Pancreas (tissue), 10 donors: ENCODE data around the gene TRAPPC6A. TPM values are rescaled to one million over a fixed set of nuclear protein-coding genes. Genes with fewer than 3 reads are reported as not detected.

Experiments
- ATAC-seq, 4 donors: fragments of 200-7000 bp; cut with Tn5 transposase; one replicate each; pipeline versions ENCODE4 v1.8.0 to v1.9.1; 2020; ENCODE audit warnings: mild to moderate bottlenecking in 4 of 4, moderate library complexity in 4 of 4
- DNase-seq, 6 donors: peaks; one replicate each; pipeline ENCODE4 v3.0.0-alpha.2; 2020
- FAIRE-seq: peaks from 2 replicates; lab custom pipeline; 2012; peaks lifted over from hg19 to GRCh38; lab: Jason Lieb, UNC
- H3K27ac ChIP-seq, 4 donors: fragments of 200-600 bp; sonication (generic); 1 replicate in 3 of 4; 2 replicates in 1 of 4; pipeline versions ENCODE4 v1.5.0 to v1.8.0; 2020
- H3K27me3 ChIP-seq, 4 donors: fragments of 200-600 bp; one replicate each; pipeline ENCODE4 v1.8.0; 2021
- H3K36me3 ChIP-seq, 3 donors: fragments of 200-600 bp; sonication (generic) in 1 of 3; one replicate each; pipeline versions ENCODE4 v1.5.0 to v1.8.0; 2020 to 2021
- H3K4me1 ChIP-seq, 3 donors: fragments of 200-600 bp; one replicate each; pipeline ENCODE4 v1.8.0; 2021
- H3K4me3 ChIP-seq, 4 donors: fragments of 200-600 bp; sonication (generic) in 2 of 4; one replicate each; pipeline versions ENCODE4 v1.5.0 to v1.8.0; 2020 to 2021
- H3K9me3 ChIP-seq, 4 donors: fragments of 200-600 bp; one replicate each; pipeline ENCODE4 v1.8.0; 2021
- WGBS, 2 donors: extraction: QIAGEN DNeasy Blood & Tissue Kit; methylation state at CpG; one replicate each; pipeline ENCODE4 v1.1.7; 2013; 5-methylcytosine and 5-hydroxymethylcytosine counted together
- intact Hi-C, 3 donors: fragments of 100-400 bp; cut with DNase I; formaldehyde crosslinking; loops; one replicate each; pipeline versions ENCODE4 v1.11.1 to v1.14.2; 2022
- polyA plus RNA-seq, 2 donors: library from polyadenylated mRNA; stranded (reverse); fragments of 200-250 nt; gene quantifications; one replicate each; pipeline ENCODE4 v1.2.3, GENCODE V29; 2013
- total RNA-seq, 6 donors: library from RNA; stranded (reverse); fragmentation: NEBNext Ultra II Directional in 4 of 6; extraction: Animal tissue kit (Norgen Biotek cat#: 25700) in 4 of 6; gene quantifications; one replicate each; pipeline versions ENCODE4 v1.2.1 to v1.2.4, GENCODE V29; 2021 to 2023
- TF ChIP-seq, protein P1 (sequence below), 4 donors: fragments of 200-600 bp; sonication (generic) in 3 of 4; IDR thresholded peaks; one replicate each; pipeline versions ENCODE4 v1.5.0 to v1.8.0; 2021; ENCODE audit warnings: antibody characterized with exemption in 4 of 4
- donor health status: healthy with polysubstance abuse.
- donor health status: DM: no; HTN: no; CAD: no; lungs with moderate emphysema.
- donor health status: DM: no; HTN: no; CAD: no.
- donor health status: control.
- donor health status: control.
- donor health status: Bipolar disorder and iron deficiency.
- donor health status: DM: yes; HTN: yes; CAD: no.
- donor health status: DM: no; HTN: no; CAD: no.
- donor health status: DM: no; HTN: no; CAD: no.
- donor health status: DM: yes; HTN: yes; CAD: no.

Gene TRAPPC6A
- total and polyA plus RNA-seq, 8 donors: 9.7 to 37.9 (median 14.1) TPM

DNA sequence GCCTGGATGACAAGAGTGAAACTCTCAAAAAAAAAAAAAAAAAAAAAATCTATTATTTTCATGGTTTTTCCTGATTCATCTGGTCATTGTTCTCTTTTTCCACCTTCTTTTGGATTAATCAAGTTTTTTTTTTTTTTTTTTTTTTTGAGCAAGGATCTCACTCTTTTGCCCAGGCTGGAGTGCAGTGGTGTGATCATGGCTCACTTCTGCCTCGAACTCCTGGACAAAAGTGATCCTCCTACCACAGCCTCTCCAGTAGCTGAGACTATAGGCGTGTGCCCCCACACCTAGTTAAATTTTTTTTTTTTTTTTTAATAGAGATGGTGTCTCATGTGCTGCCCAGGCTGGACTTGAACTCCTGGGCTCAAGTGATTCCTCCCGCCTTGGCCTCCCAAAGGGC is 28.3 kb upstream of the TRAPPC6A start:
- FAIRE-seq (no peak), DNase-seq (no peak), ATAC-seq (no peak)
- Histone ChIP-seq H3K27ac (no peak overlapping the region), H3K9me3 (no peaks in the 10 kb centered on the region), H3K27me3 (no peaks in the 10 kb centered on the region), H3K4me1 (no peaks in the 10 kb centered on the region), H3K36me3 (no peaks in the 10 kb centered on the region), H3K4me3 (no peak overlapping the region)
- TF ChIP-seq, protein P1, sequence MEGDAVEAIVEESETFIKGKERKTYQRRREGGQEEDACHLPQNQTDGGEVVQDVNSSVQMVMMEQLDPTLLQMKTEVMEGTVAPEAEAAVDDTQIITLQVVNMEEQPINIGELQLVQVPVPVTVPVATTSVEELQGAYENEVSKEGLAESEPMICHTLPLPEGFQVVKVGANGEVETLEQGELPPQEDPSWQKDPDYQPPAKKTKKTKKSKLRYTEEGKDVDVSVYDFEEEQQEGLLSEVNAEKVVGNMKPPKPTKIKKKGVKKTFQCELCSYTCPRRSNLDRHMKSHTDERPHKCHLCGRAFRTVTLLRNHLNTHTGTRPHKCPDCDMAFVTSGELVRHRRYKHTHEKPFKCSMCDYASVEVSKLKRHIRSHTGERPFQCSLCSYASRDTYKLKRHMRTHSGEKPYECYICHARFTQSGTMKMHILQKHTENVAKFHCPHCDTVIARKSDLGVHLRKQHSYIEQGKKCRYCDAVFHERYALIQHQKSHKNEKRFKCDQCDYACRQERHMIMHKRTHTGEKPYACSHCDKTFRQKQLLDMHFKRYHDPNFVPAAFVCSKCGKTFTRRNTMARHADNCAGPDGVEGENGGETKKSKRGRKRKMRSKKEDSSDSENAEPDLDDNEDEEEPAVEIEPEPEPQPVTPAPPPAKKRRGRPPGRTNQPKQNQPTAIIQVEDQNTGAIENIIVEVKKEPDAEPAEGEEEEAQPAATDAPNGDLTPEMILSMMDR (IDR thresholded peaks at IDR 0.05): no peak
- intact Hi-C loops: no loop called here
- 86 to 89% methylated on average over 3 of the region's 3 CpGs for WGBS, 2 donors

DNA sequence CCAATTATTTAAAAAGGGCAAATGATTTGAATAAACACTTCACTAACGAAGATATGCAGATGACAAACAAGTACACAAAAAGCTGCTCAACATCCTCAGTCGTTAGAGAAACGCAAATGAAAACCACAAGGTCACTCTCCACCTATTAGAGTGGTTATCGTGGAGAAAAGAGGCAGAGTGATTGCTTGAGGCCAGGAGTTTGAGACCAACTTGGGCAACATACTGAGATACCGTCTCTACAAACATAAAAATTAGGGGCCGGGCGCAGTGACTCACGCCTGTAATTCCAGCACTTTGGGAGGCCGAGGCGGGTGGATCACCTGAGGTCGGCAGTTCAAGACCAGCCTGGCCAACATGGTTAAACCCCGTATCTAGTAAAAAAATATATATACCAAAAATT is 27.8 kb upstream of the TRAPPC6A start:
- Histone ChIP-seq H3K27me3 (no peaks in the 10 kb centered on the region), H3K27ac (no peak overlapping the region), H3K9me3 (no peaks in the 10 kb centered on the region), H3K4me3 (no peak overlapping the region), H3K36me3 (no peaks in the 10 kb centered on the region), H3K4me1 (no peaks in the 10 kb centered on the region)
- TF ChIP-seq, protein P1 (IDR thresholded peaks at IDR 0.05): no peak
- intact Hi-C loops: no loop called here
- DNase-seq (no peak), FAIRE-seq (no peak), ATAC-seq (no peak)
- WGBS, 2 donors: 81 to 85% methylated on average over 12 of the region's 12 CpGs

DNA sequence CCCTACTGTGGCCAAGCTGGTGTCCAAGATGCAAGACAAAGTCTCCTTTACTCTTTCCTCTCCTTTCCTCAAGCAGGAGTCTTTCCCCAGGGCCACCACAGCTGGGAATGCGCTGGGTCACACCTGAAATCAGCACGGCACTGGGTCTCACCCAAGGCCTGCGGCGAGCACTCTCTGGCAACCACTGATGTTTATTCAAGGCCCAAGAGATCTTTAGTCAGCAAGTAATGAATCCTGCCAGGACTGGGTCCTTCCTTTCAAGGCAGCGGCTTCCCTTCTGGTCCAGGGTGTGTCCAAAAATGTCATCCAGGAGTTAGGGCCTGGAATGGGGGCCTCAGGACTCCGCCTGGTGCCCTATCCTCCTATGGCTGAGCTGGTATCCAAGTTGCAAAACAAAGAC is 24.6 kb upstream of the TRAPPC6A start:
- no peak overlapping the region for H3K4me3 ChIP-seq
- no peaks in the 10 kb centered on the region for H3K4me1 ChIP-seq
- WGBS, 2 donors: 90 to 92% methylated on average over 6 of the region's 6 CpGs
- no peaks in the 10 kb centered on the region for H3K9me3 ChIP-seq
- no peaks in the 10 kb centered on the region for H3K27me3 ChIP-seq
- ATAC-seq (peak in 1 of 4 donors; percentile 25), FAIRE-seq (no peak), DNase-seq (no peak)
- no peak overlapping the region for H3K27ac ChIP-seq
- intact Hi-C loops: no loop called here
- TF ChIP-seq, protein P1 (IDR thresholded peaks at IDR 0.05): no peak
- no peaks in the 10 kb centered on the region for H3K36me3 ChIP-seq

DNA sequence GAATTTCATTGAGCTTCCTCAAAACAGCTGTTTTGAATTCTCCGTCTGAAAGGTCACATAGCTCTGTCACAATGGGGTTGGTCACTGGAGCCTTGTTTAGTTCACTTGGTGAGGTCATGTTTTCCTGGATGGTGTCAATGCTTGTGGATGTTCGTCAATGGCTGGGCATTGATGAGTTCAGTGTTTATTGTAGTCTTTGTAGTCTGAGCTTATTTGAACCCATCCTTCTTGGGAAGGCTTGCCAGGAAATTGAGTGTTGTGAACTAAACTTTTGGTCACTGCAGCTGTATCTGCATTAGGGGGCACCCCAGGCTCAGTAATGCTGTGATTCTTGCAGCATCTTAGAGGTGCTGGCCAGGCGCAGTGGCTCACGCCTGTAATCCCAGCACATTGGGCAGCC is 22.5 kb upstream of the TRAPPC6A start:
- H3K27ac ChIP-seq: no peak overlapping the region
- DNase-seq (no peak), ATAC-seq (peak in 3 of 4 donors; percentile 50 to 71 (median 59)), FAIRE-seq (no peak)
- H3K4me3 ChIP-seq: no peak overlapping the region
- TF ChIP-seq, protein P1 (IDR thresholded peaks at IDR 0.05): peak in 1 of 4 donors; percentile 9
- H3K36me3 ChIP-seq: no peaks in the 10 kb centered on the region
- no peaks in the 10 kb centered on the region for H3K4me1 ChIP-seq
- WGBS, 2 donors: 71 to 72% methylated on average over 4 of the region's 4 CpGs
- no peaks in the 10 kb centered on the region for H3K9me3 ChIP-seq
- intact Hi-C loops: no loop called here
- H3K27me3 ChIP-seq: no peaks in the 10 kb centered on the region

DNA sequence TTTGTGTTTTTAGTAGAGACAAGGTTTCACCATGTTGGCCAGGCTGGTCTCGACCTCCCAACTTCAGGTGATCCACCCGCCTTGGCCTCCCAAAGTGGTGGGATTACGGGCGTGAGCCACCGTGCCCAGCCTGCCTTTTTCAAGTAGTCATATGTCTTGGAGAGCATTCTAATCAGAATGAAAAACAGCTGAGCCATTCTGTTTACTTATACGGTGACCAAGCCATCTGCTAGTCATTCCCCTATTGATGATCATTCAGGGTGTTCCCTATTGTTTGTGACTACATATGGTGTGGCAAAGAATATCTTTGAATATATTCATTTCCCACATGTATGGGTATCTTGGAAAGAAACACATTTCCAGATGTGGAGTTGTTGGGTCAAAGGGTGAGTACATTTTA is 17.7 kb upstream of the TRAPPC6A start:
- H3K9me3 ChIP-seq: no peaks in the 10 kb centered on the region
- DNase-seq: no peak
- intact Hi-C loops: loop anchor here in 1 of 3 donors (10.0 kb wide), 1 partner anchor 59 kb away; the partner anchor contains the start of gene MARK4
- TF ChIP-seq, protein P1 (IDR thresholded peaks at IDR 0.05): no peak
- H3K27ac ChIP-seq: no peak overlapping the region
- H3K27me3 ChIP-seq: no peaks in the 10 kb centered on the region
- H3K36me3 ChIP-seq: no peaks in the 10 kb centered on the region
- FAIRE-seq: no peak
- WGBS, 2 donors: 84 to 94% methylated on average over 6 of the region's 6 CpGs
- no peak for ATAC-seq
- H3K4me3 ChIP-seq: no peak overlapping the region
- H3K4me1 ChIP-seq: no peaks in the 10 kb centered on the region
